Gastroesophageal sphincter (tissue), 4 donors: ENCODE data around the gene HBZ. TPM values are rescaled to one million over a fixed set of nuclear protein-coding genes. Genes with fewer than 3 reads are reported as not detected.
A peak's percentile ranks its signal among the peaks of the same experiment; 100 is the strongest.

Source experiments
- ATAC-seq: fragments of 150-250 bp; one replicate; pipeline ENCODE4 v1.9.1; 2016; ENCODE audit warnings: mild to moderate bottlenecking, moderate library complexity
- H3K27ac ChIP-seq, 4 donors: fragments of 200-600 bp; sonication (generic) in 3 of 4; 1 replicate in 3 of 4; 2 replicates in 1 of 4; pipeline ENCODE4 v1.5.1; 2016 to 2019
- H3K27me3 ChIP-seq: fragments of 200-600 bp; sonication (generic); one replicate; pipeline ENCODE4 v1.5.1; 2019
- H3K36me3 ChIP-seq, 2 donors: fragments of 200-600 bp; sonication (generic); one replicate each; pipeline ENCODE4 v1.5.1; 2019; ENCODE audit warnings: control low read depth in 1 of 2
- H3K4me1 ChIP-seq, 3 donors: fragments of 200-600 bp; sonication (generic); 1 replicate in 2 of 3; 2 replicates in 1 of 3; pipeline ENCODE4 v1.5.1; 2016 to 2019; ENCODE audit warnings: control low read depth in 2 of 3
- H3K4me3 ChIP-seq, 2 donors: fragments of 200-600 bp; sonication (generic); one replicate each; pipeline ENCODE4 v1.5.1; 2019; ENCODE audit warnings: mild to moderate bottlenecking in 1 of 2, moderate library complexity in 1 of 2
- H3K9me3 ChIP-seq, 3 donors: fragments of 200-600 bp; sonication (generic); one replicate each; pipeline ENCODE4 v1.5.1; 2017 to 2019; ENCODE audit warnings: control low read depth in 2 of 3
- EP300 ChIP-seq: sonication (generic); formaldehyde crosslinking; IDR thresholded peaks from one replicate; pipeline ENCODE4 v1.6.1; 2017; ENCODE audit warnings: antibody characterized with exemption, mild to moderate bottlenecking
- POLR2A ChIP-seq, 2 donors: fragments of 450-650 bp; IDR thresholded peaks; one replicate each; pipeline ENCODE4 v1.6.1; 2017; ENCODE audit warnings: antibody characterized with exemption in 2 of 2, mild to moderate bottlenecking in 2 of 2, moderate library complexity in 1 of 2
- POLR2AphosphoS5 ChIP-seq: sonication (generic); formaldehyde crosslinking; IDR thresholded peaks from one replicate; pipeline ENCODE4 v1.6.1; 2017; ENCODE audit warnings: antibody characterized with exemption
- WGBS, 2 donors: methylation state at CpG; one replicate each; pipeline ENCODE4 v1.1.5; 2018; ENCODE audit warnings: low coverage in 1 of 2; 5-methylcytosine and 5-hydroxymethylcytosine counted together
- total RNA-seq, 4 donors: library from RNA; depleted of rRNA; stranded (reverse); fragments of >200 nt; gene quantifications; one replicate each; pipeline ENCODE4 v1.1.0, GENCODE V29; 2016
- TF ChIP-seq, protein P1 (sequence below), 4 experiments: fragments of 200-600 bp in 2 of 4; fragments of 450-650 bp in 2 of 4; sonication (generic) in 1 of 4; IDR thresholded peaks; one replicate each; pipeline ENCODE4 v1.5.1; 2017 to 2019; ENCODE audit warnings: antibody characterized with exemption in 4 of 4, mild to moderate bottlenecking in 2 of 4, moderate library complexity in 2 of 4

HBZ gene
- total RNA-seq, 4 donors from 2014 or later = not detected

DNA sequence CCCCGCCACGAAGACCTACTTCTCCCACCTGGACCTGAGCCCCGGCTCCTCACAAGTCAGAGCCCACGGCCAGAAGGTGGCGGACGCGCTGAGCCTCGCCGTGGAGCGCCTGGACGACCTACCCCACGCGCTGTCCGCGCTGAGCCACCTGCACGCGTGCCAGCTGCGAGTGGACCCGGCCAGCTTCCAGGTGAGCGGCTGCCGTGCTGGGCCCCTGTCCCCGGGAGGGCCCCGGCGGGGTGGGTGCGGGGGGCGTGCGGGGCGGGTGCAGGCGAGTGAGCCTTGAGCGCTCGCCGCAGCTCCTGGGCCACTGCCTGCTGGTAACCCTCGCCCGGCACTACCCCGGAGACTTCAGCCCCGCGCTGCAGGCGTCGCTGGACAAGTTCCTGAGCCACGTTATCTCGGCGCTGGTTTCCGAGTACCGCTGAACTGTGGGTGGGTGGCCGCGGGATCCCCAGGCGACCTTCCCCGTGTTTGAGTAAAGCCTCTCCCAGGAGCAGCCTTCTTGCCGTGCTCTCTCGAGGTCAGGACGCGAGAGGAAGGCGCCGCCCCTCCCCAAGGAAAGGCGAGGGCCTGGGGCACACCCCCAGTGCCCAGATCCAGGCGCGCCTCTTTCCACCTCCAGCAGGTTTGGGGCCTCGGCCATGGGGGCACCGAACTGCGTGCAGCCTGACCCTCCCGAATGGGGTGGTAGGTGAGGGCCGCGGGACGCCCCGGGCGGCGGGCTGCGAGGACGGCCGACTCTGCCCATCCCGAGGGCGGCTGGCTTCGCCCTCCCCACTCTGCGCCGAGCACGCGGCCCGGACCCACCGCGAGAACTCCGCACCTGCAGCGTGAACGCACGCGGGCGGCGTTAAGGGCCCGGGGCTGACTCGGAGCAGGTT is 28.5 kb downstream of the HBZ start:
- 30% methylated on average over 2 of the region's 89 CpGs; no CpG with 5 or more reads in 1 of the 2 donors for whole genome bisulfite sequencing, 2 donors
- peaks cover 49% of the 10 kb centered on the region for H3K27me3 ChIP-seq
- peak; percentile 79 for ATAC-seq
- H3K36me3 ChIP-seq = no peaks in the 10 kb centered on the region
- no peaks in the 10 kb centered on the region for H3K9me3 ChIP-seq
- TF ChIP-seq, protein P1, sequence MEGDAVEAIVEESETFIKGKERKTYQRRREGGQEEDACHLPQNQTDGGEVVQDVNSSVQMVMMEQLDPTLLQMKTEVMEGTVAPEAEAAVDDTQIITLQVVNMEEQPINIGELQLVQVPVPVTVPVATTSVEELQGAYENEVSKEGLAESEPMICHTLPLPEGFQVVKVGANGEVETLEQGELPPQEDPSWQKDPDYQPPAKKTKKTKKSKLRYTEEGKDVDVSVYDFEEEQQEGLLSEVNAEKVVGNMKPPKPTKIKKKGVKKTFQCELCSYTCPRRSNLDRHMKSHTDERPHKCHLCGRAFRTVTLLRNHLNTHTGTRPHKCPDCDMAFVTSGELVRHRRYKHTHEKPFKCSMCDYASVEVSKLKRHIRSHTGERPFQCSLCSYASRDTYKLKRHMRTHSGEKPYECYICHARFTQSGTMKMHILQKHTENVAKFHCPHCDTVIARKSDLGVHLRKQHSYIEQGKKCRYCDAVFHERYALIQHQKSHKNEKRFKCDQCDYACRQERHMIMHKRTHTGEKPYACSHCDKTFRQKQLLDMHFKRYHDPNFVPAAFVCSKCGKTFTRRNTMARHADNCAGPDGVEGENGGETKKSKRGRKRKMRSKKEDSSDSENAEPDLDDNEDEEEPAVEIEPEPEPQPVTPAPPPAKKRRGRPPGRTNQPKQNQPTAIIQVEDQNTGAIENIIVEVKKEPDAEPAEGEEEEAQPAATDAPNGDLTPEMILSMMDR (IDR thresholded peaks at IDR 0.05) = no peak
- TF ChIP-seq POLR2AphosphoS5 (no peak), POLR2A (IDR thresholded peaks at IDR 0.05) (no peak), EP300 (no peak)
- peaks cover 7 to 30% (median 17%) of the 10 kb centered on the region in 3 donors for H3K4me1 ChIP-seq
- peak overlapping the region in 1 of 2 donors; percentile 36 for H3K4me3 ChIP-seq
- H3K27ac ChIP-seq = no peak overlapping the region

DNA sequence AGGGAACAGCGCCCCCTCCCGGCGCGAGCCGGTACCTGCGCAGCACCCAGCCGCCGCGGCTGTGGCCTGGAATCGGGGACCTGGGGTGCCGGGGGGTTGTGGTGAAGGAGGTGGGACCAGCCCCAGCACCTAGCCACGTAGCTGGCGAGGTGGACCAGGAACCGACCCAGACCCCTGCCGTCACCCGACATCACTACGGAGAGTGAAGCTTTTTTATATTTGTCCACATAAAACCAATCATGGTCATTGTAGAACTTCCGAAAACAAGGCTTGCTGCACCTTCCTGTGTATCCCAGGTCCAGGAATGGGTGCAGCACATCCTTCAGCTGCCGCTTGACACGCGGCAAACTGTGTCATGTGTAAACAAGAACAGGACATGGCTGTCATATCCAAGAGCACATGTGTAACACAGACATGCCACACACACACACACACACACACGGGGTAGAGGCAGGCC is 29.1 kb downstream of the HBZ start:
- Histone ChIP-seq H3K27ac (no peak overlapping the region), H3K36me3 (no peaks in the 10 kb centered on the region), H3K4me1 (peaks cover 7 to 27% (median 17%) of the 10 kb centered on the region in 3 donors), H3K27me3 (peaks cover 46% of the 10 kb centered on the region), H3K9me3 (no peaks in the 10 kb centered on the region), H3K4me3 (peak overlapping the region in 1 of 2 donors; percentile 36)
- TF ChIP-seq, protein P1 (IDR thresholded peaks at IDR 0.05) = peak in 3 of 4 experiments; percentile 92 to 98 (median 96)
- no peak for TF ChIP-seq POLR2AphosphoS5
- ATAC-seq = no peak
- WGBS, 2 donors = no CpG with 5 or more reads among the region's 22 CpGs

DNA sequence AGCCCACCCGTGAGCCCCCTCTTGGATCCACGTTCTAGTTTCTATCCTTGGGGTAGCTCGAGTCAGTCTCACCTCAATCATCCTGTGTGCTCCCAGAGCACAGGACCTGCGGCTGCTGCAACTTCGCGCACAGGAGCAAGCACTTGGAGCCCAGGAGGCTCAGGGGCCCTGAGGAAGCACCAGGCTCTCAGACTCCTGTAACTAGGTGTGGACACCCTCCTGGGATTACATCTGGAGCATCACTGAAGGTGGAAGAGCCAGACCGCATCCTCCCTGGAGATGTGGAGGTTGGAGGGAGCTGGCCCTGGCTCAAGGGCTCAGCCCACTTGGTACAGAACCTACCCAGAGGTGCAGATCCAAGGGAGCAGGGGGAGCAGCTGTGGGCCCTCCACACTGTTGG is 30.6 kb downstream of the HBZ start:
- Histone ChIP-seq H3K27ac (no peak overlapping the region), H3K4me1 (peaks cover 7 to 20% (median 17%) of the 10 kb centered on the region in 3 donors), H3K36me3 (peaks cover 0 to 10% of the 10 kb centered on the region in 2 donors), H3K4me3 (no peak overlapping the region), H3K27me3 (peaks cover 34% of the 10 kb centered on the region), H3K9me3 (no peaks in the 10 kb centered on the region)
- no peak for ATAC-seq
- WGBS, 2 donors = 51% methylated on average over 4 of the region's 7 CpGs; no CpG with 5 or more reads in 1 of the 2 donors
- TF ChIP-seq, protein P1 (IDR thresholded peaks at IDR 0.05) = no peak
- no peak for TF ChIP-seq EP300
- TF ChIP-seq POLR2AphosphoS5 = no peak
- no peak for TF ChIP-seq POLR2A (IDR thresholded peaks at IDR 0.05)

DNA sequence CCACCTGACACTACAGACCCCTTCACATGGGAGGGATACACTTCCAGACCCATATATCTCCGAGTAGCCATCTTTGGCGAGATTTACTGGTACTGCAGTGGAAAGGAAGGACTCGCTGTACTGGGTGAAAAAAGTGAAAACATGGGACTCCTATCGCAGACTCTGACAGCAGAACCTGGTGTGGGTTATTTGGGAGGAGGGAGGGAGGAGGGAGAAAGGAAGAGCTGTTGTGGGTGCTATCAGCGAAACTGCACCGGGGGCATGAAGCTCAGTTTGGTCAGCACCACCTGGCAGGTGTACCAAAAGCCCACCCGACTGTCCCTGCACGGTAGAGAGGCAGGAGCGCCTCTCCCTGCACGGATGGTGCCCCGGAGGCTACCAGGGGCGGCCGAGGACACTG is 32.8 kb downstream of the HBZ start:
- peaks cover 12% of the 10 kb centered on the region for H3K27me3 ChIP-seq
- peaks cover 7 to 15% (median 14%) of the 10 kb centered on the region in 3 donors for H3K4me1 ChIP-seq
- TF ChIP-seq POLR2A (IDR thresholded peaks at IDR 0.05) (no peak), POLR2AphosphoS5 (no peak), EP300 (no peak)
- TF ChIP-seq, protein P1 (IDR thresholded peaks at IDR 0.05) = no peak
- 60 to 69% methylated on average over 1 to 4 of the region's 13 CpGs for WGBS, 2 donors
- H3K4me3 ChIP-seq = no peak overlapping the region
- no peak overlapping the region for H3K27ac ChIP-seq
- peaks cover 0 to 31% of the 10 kb centered on the region in 2 donors for H3K36me3 ChIP-seq
- ATAC-seq = no peak
- H3K9me3 ChIP-seq = no peaks in the 10 kb centered on the region

DNA sequence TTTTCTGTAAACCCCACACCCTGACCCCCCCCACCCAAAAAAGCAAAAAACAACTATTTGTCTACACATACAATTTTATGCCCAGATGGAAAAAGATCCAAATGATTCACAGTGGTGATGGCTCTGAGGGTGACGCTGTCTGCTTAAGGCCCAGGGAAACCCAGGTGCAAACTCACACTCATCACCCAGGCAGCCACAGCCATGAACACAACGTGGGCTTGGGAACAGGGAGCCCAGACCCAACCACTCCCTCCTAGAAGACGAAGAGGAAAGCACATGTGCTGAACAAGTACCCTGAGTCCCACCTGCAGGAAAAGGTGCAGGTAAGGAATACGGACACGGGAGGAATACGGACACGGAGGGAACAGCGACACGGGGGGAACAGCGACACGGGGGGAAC is 33.2 kb downstream of the HBZ start:
- TF ChIP-seq POLR2A (IDR thresholded peaks at IDR 0.05) (no peak), EP300 (no peak), POLR2AphosphoS5 (no peak)
- TF ChIP-seq, protein P1 (IDR thresholded peaks at IDR 0.05) = no peak
- Histone ChIP-seq H3K4me1 (peaks cover 6 to 11% (median 9%) of the 10 kb centered on the region in 3 donors), H3K4me3 (no peak overlapping the region), H3K27ac (no peak overlapping the region), H3K9me3 (no peaks in the 10 kb centered on the region), H3K27me3 (peaks cover 8% of the 10 kb centered on the region), H3K36me3 (peaks cover 0 to 36% of the 10 kb centered on the region in 2 donors)
- 31 to 58% methylated on average over 2 of the region's 11 CpGs for WGBS, 2 donors
- no peak for ATAC-seq
